Keratinocyte (primary cell): ENCODE data around the gene COL9A1. TPM values are rescaled to one million over a fixed set of nuclear protein-coding genes. Genes with fewer than 3 reads are reported as not detected.

ENCODE experiments used
- DNase-seq: peaks from one replicate; pipeline ENCODE4 v3.0.0-alpha.2; 2011; ENCODE audit warnings: low read depth, missing footprints, low spot score
- FAIRE-seq: peaks from 2 replicates; lab custom pipeline; 2011; peaks lifted over from hg19 to GRCh38; lab: Jason Lieb, UNC
- H2AFZ ChIP-seq: 2 replicates; pipeline ENCODE4 v1.6.0; 2012; ENCODE audit warnings: low read length, control low read depth, inconsistent platforms; ENCODE audit not compliant: control insufficient read depth
- H3K27ac ChIP-seq: 2 replicates; pipeline ENCODE4 v1.5.1; 2011; ENCODE audit warnings: low read length; ENCODE audit not compliant: control insufficient read depth, insufficient read depth
- H3K27me3 ChIP-seq: 3 replicates; pipeline ENCODE4 v1.6.0; 2011; ENCODE audit warnings: low read length; ENCODE audit not compliant: control insufficient read depth, insufficient read depth; ENCODE audit errors: extremely low read depth
- H3K36me3 ChIP-seq, 2 experiments: 2 replicates in 1 of 2; 3 replicates in 1 of 2; pipeline ENCODE4 v1.5.1; 2011; ENCODE audit warnings: low read length in 2 of 2, mild to moderate bottlenecking in 1 of 2; ENCODE audit not compliant: control insufficient read depth in 2 of 2, insufficient read depth in 2 of 2; ENCODE audit errors: extremely low read depth in 1 of 2
- H3K4me1 ChIP-seq: 3 replicates; pipeline ENCODE4 v1.5.1; 2011; ENCODE audit warnings: low read length; ENCODE audit not compliant: control insufficient read depth, insufficient read depth; ENCODE audit errors: extremely low read depth
- H3K4me2 ChIP-seq: 3 replicates; pipeline ENCODE4 v1.6.0; 2011; ENCODE audit warnings: low read depth, low read length; ENCODE audit not compliant: control insufficient read depth, insufficient read depth; ENCODE audit errors: extremely low read depth
- H3K4me3 ChIP-seq, 3 experiments: fragments of 200-600 bp in 1 of 3; sonication (generic) in 1 of 3; 2 replicates in 2 of 3; 3 replicates in 1 of 3; pipeline ENCODE4 v1.5.1; 2011 to 2016; ENCODE audit warnings: low read length in 3 of 3, mild to moderate bottlenecking in 3 of 3, control low read depth in 2 of 3, inconsistent platforms in 1 of 3, low read depth in 1 of 3, mixed read lengths in 1 of 3, mixed run types in 1 of 3, moderate library complexity in 1 of 3; ENCODE audit not compliant: control insufficient read depth in 2 of 3, insufficient read depth in 2 of 3; ENCODE audit errors: extremely low read depth in 1 of 3
- H3K79me2 ChIP-seq: 2 replicates; pipeline ENCODE4 v1.6.0; 2012; ENCODE audit warnings: low read length; ENCODE audit not compliant: control insufficient read depth, insufficient read depth
- H3K9ac ChIP-seq: 3 replicates; pipeline ENCODE4 v1.6.0; 2011; ENCODE audit warnings: low read length; ENCODE audit not compliant: control insufficient read depth, insufficient read depth; ENCODE audit errors: extremely low read depth
- H3K9me1 ChIP-seq: 3 replicates; pipeline ENCODE4 v1.6.0; 2011; ENCODE audit warnings: low read length; ENCODE audit not compliant: control insufficient read depth, insufficient read depth; ENCODE audit errors: extremely low read depth
- H3K9me3 ChIP-seq: 2 replicates; pipeline ENCODE4 v1.5.1; 2012; ENCODE audit warnings: low read depth, low read length; ENCODE audit not compliant: control insufficient read depth
- H4K20me1 ChIP-seq: 3 replicates; pipeline ENCODE4 v1.6.0; 2011; ENCODE audit warnings: low read length; ENCODE audit not compliant: control insufficient read depth, insufficient read depth; ENCODE audit errors: extremely low read depth
- EZH2 ChIP-seq: IDR thresholded peaks from one replicate; pipeline ENCODE4 v1.6.1; 2012; ENCODE audit warnings: inconsistent platforms, mild to moderate bottlenecking, low read length, moderate library complexity
- dilution Hi-C: fragments of 300-500 bp; cut with MboI; formaldehyde crosslinking; loops from one replicate; pipeline ENCODE4 v1.7.0; 2020; ENCODE audit warnings: low sequenced_read_pairs; ENCODE audit not compliant: extremely low pct_ligation_motif_present
- polyA plus RNA-seq, 5 experiments: library from polyadenylated mRNA; depleted of rRNA in 3 of 5; stranded (reverse) in 3 of 5; stranded (forward) in 1 of 5; unstranded in 1 of 5; fragments of >200 nt; gene quantifications; 1 replicate in 1 of 5; 2 replicates in 3 of 5; 3 replicates in 1 of 5; pipeline versions ENCODE4 v1.2.1 to v1.2.3, GENCODE V29; 2011 to 2012; ENCODE audit warnings: missing spikeins in 2 of 5, low read depth in 1 of 5, low replicate concordance in 1 of 5
- TF ChIP-seq, protein P1 (sequence below), 3 experiments: IDR thresholded peaks in 1 of 3; conservative IDR thresholded peaks in 1 of 3; optimal IDR thresholded peaks in 1 of 3; 2 replicates in 2 of 3; 3 replicates in 1 of 3; pipeline versions ENCODE3 to v1.5.1; 2011; ENCODE audit warnings: low read length in 3 of 3, mild to moderate bottlenecking in 3 of 3, moderate library complexity in 2 of 3, control low read depth in 1 of 3, inconsistent platforms in 1 of 3; ENCODE audit not compliant: insufficient read depth in 2 of 3; ENCODE audit errors: extremely low read depth in 1 of 3

COL9A1 gene
- polyA plus RNA-seq, 1 donor (not counting 4 experiments of a cell fraction or from before 2014, with no cell fraction given): not detected

DNA sequence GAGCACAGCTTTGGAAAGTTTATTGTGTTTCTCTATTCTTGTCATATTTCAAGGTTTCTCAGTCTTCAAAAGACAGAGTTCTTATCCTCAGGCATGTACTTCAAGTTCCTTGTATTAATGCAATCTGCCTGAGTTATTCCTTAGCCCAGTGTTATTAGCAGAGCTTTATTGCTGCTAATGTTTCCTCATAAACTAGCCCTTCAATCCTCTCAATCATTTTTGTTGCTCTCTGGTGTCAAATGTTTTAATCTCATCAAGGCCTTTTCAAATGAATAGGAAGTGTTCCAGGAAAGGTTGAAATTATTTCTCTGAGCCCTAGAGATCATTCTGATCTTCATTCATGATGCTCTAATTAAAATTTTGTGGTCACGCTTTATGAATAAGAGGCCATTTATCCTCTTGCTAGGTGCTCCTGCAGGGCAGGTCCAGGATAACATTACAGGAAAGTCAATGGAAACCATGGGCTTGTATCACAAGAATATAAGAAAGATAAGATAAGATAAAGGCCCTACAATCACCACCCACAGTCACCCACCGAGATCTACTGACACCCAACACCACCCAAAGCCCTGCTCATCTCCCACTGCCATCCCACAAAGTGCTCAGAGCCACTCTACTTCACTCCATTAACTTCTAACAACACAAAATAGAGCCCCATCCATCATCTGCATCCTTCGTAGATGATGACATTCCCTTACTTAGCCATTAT is 125.9 kb downstream of the COL9A1 start:
- TF ChIP-seq, protein P1, sequence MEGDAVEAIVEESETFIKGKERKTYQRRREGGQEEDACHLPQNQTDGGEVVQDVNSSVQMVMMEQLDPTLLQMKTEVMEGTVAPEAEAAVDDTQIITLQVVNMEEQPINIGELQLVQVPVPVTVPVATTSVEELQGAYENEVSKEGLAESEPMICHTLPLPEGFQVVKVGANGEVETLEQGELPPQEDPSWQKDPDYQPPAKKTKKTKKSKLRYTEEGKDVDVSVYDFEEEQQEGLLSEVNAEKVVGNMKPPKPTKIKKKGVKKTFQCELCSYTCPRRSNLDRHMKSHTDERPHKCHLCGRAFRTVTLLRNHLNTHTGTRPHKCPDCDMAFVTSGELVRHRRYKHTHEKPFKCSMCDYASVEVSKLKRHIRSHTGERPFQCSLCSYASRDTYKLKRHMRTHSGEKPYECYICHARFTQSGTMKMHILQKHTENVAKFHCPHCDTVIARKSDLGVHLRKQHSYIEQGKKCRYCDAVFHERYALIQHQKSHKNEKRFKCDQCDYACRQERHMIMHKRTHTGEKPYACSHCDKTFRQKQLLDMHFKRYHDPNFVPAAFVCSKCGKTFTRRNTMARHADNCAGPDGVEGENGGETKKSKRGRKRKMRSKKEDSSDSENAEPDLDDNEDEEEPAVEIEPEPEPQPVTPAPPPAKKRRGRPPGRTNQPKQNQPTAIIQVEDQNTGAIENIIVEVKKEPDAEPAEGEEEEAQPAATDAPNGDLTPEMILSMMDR (optimal IDR thresholded peaks at IDR 0.05 in 1 of 3, IDR thresholded peaks at IDR 0.05 in 1 of 3, conservative IDR thresholded peaks at IDR 0.05 in 1 of 3; ENCODE audit: extremely low read depth in 1 of 3, insufficient read depth in 2 of 3, low read length in 3 of 3): no peak
- no peak for TF ChIP-seq EZH2
- no peaks in the 10 kb centered on the region for H3K9me1 ChIP-seq
- H3K36me3 ChIP-seq: no peaks in the 10 kb centered on the region
- no peak overlapping the region for H3K9ac ChIP-seq
- H2AFZ ChIP-seq: no peak overlapping the region
- no peaks in the 10 kb centered on the region for H3K79me2 ChIP-seq
- FAIRE-seq: no peak
- dilution Hi-C loops: no loop called here
- H4K20me1 ChIP-seq: no peaks in the 10 kb centered on the region
- no peaks in the 10 kb centered on the region for H3K27me3 ChIP-seq
- no peak overlapping the region for H3K27ac ChIP-seq
- no peak for DNase-seq
- H3K4me2 ChIP-seq: no peak overlapping the region
- H3K4me1 ChIP-seq: no peaks in the 10 kb centered on the region
- H3K4me3 ChIP-seq: no peak overlapping the region
- H3K9me3 ChIP-seq: no peaks in the 10 kb centered on the region

DNA sequence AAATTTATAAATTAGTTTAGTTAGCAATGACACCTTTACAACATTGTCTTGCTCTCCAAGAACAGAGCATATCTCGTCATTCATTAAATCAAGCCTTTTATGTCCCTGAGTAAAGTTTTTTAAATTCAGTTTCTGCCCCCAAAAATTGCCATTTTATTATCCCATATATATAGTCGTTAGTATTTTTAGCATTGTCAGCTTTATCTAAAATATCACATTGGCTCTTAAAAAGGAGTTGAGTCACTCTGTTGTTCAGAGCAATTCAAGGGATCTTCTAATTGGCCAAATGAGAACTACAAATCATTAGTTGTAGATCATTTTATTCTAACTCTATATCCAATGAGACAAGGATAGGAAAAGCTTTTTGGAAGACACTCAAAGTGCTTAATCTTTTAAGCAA is 127.1 kb downstream of the COL9A1 start:
- DNase-seq: no peak
- dilution Hi-C loops: no loop called here
- H3K4me3 ChIP-seq: no peak overlapping the region
- H3K4me2 ChIP-seq: no peak overlapping the region
- H3K9me3 ChIP-seq: no peaks in the 10 kb centered on the region
- H3K79me2 ChIP-seq: no peaks in the 10 kb centered on the region
- TF ChIP-seq EZH2: no peak
- TF ChIP-seq, protein P1 (optimal IDR thresholded peaks at IDR 0.05 in 1 of 3, IDR thresholded peaks at IDR 0.05 in 1 of 3, conservative IDR thresholded peaks at IDR 0.05 in 1 of 3; ENCODE audit: extremely low read depth in 1 of 3, insufficient read depth in 2 of 3, low read length in 3 of 3): no peak
- H4K20me1 ChIP-seq: no peaks in the 10 kb centered on the region
- no peak overlapping the region for H3K9ac ChIP-seq
- FAIRE-seq: no peak
- no peaks in the 10 kb centered on the region for H3K27me3 ChIP-seq
- H3K9me1 ChIP-seq: no peaks in the 10 kb centered on the region
- H3K4me1 ChIP-seq: no peaks in the 10 kb centered on the region
- H3K36me3 ChIP-seq: no peaks in the 10 kb centered on the region
- H3K27ac ChIP-seq: no peak overlapping the region
- no peak overlapping the region for H2AFZ ChIP-seq
